Measurements from ENCODE around the gene ZHX3.

The ZHX3 gene

DNA sequence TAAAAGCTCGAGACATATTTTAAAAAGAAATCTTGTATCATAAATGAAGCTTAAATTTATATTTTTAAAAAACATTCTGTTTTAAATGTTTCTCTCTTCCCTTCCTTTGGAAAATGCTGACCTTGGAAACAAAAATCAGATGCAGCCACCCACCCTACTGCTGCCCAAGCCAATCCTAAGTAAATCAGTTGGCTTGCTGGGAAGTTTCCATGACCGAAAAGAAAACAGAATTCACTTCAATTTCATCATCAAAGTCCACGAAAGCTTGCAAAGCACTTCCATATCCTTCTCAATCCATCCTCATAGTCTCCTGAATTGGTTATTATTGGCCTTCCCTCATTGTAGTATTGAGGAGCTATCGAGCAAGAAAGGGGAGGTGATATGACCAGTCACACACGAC is 100.1 kb downstream of the ZHX3 start:
- H3K4me3 ChIP-seq (ENCODE audit: low read depth, low read length), result no peak overlapping the region
- DNase-seq (ENCODE audit: low read depth), result no peak
- TF ChIP-seq MYC (IDR thresholded peaks at IDR 0.05; ENCODE audit: low read depth, low read length) (no peak), CTCF (IDR thresholded peaks at IDR 0.05; ENCODE audit: low read depth, low read length) (no peak), POLR2A (IDR thresholded peaks at IDR 0.05; ENCODE audit: extremely low read depth, insufficient read length) (no peak), MAX (IDR thresholded peaks at IDR 0.05; ENCODE audit: low read depth, low read length) (no peak)

GRCh38 chr20:41214666-41215065 is 102.9 kb downstream of the ZHX3 start:
- no peak for DNase-seq (ENCODE audit: low read depth)
- H3K4me3 ChIP-seq (ENCODE audit: low read depth, low read length), result no peak overlapping the region
- TF ChIP-seq MAX (IDR thresholded peaks at IDR 0.05; ENCODE audit: low read depth, low read length) (no peak), POLR2A (IDR thresholded peaks at IDR 0.05; ENCODE audit: extremely low read depth, insufficient read length) (no peak), CTCF (IDR thresholded peaks at IDR 0.05; ENCODE audit: low read depth, low read length) (no peak), MYC (IDR thresholded peaks at IDR 0.05; ENCODE audit: low read depth, low read length) (no peak)

DNA sequence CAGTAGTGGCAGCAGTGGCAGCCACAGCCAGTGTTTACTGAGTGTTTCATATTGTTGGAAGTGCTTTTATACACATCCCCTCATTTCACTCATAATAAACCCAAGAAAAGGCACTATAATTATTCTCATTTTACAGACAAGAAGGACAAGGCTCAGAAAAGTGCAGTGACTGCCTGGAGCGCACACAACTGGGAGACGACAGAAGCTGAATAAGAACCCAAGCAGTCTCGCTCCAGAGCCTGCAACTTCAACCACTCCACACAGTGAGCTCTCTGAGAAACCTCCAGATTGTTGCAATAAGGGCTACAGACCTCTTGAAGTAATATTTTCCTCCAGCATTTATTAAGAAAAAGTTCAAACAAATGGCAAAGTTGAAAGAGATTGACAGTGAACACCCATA is 103.3 kb downstream of the ZHX3 start:
- no peak for TF ChIP-seq CTCF (IDR thresholded peaks at IDR 0.05; ENCODE audit: low read depth, low read length)
- no peak for TF ChIP-seq POLR2A (IDR thresholded peaks at IDR 0.05; ENCODE audit: extremely low read depth, insufficient read length)
- no peak for TF ChIP-seq MYC (IDR thresholded peaks at IDR 0.05; ENCODE audit: low read depth, low read length)
- TF ChIP-seq MAX (IDR thresholded peaks at IDR 0.05; ENCODE audit: low read depth, low read length), result no peak
- H3K4me3 ChIP-seq (ENCODE audit: low read depth, low read length), result no peak overlapping the region
- no peak for DNase-seq (ENCODE audit: low read depth)

- DNase-seq (ENCODE audit: low read depth), result no peak
- H3K4me3 ChIP-seq (ENCODE audit: low read depth, low read length), result no peak overlapping the region
- TF ChIP-seq MAX (IDR thresholded peaks at IDR 0.05; ENCODE audit: low read depth, low read length) (no peak), MYC (IDR thresholded peaks at IDR 0.05; ENCODE audit: low read depth, low read length) (no peak), POLR2A (IDR thresholded peaks at IDR 0.05; ENCODE audit: extremely low read depth, insufficient read length) (no peak), CTCF (IDR thresholded peaks at IDR 0.05; ENCODE audit: low read depth, low read length) (no peak)
Measured at GRCh38 chr20:41213150-41213820, 104.2 kb downstream of the ZHX3 start.

- H3K4me3 ChIP-seq (ENCODE audit: low read depth, low read length), result no peak overlapping the region
- TF ChIP-seq MYC (IDR thresholded peaks at IDR 0.05; ENCODE audit: low read depth, low read length), result no peak
- TF ChIP-seq POLR2A (IDR thresholded peaks at IDR 0.05; ENCODE audit: extremely low read depth, insufficient read length), result no peak
- no peak for TF ChIP-seq CTCF (IDR thresholded peaks at IDR 0.05; ENCODE audit: low read depth, low read length)
- TF ChIP-seq MAX (IDR thresholded peaks at IDR 0.05; ENCODE audit: low read depth, low read length), result no peak
- no peak for DNase-seq (ENCODE audit: low read depth)
Measured at GRCh38 chr20:41205313-41205712, 112.2 kb downstream of the ZHX3 start.
